Measurements from ENCODE around the gene DHRS2. TPM values are rescaled to one million over a fixed set of nuclear protein-coding genes. Genes with fewer than 3 reads are reported as not detected.

Gene DHRS2
- total and polyA plus RNA-seq, 2 of the 4 experiments (the other 2 are of a cell fraction), result 0.12 to 0.18 TPM

GRCh38 chr14:23600806-23601205, 35.4 kb upstream of the DHRS2 start:
- no peak overlapping the region for H2BK5ac ChIP-seq (ENCODE audit: low read depth, low read length, poor library complexity, severe bottlenecking)
- no peak overlapping the region for H4K8ac ChIP-seq (ENCODE audit: low read depth in 2 of 2, low read length in 2 of 2)
- H4K5ac ChIP-seq (ENCODE audit: low read depth, low read length), result no peak overlapping the region
- CTCF ChIA-PET, result interaction anchor here (1.6 kb wide), 1 partner anchor 12 kb away, joined by 5 read pairs; no protein-coding TSS in a partner anchor
- H3K18ac ChIP-seq (ENCODE audit: low read depth, low read length), result no peak overlapping the region
- no peaks in the 10 kb centered on the region for H3K27me3 ChIP-seq (ENCODE audit: control insufficient read depth, insufficient read depth, low read length)
- no TSS peak for BruUV-seq (replicated peaks)
- H3K4me2 ChIP-seq (ENCODE audit: low read depth, low read length), result no peak overlapping the region
- no peak overlapping the region for H3K27ac ChIP-seq (ENCODE audit: insufficient read depth, low read length)
- H4K20me1 ChIP-seq (ENCODE audit: insufficient read depth, low read length), result no peaks in the 10 kb centered on the region
- no peak overlapping the region for H2BK20ac ChIP-seq (ENCODE audit: low read depth, low read length)
- H2AK5ac ChIP-seq (ENCODE audit: low read depth, low read length), result no peak overlapping the region
- H3K9ac ChIP-seq (ENCODE audit: low read depth, low read length), result no peak overlapping the region
- no peaks in the 10 kb centered on the region for H3K4me1 ChIP-seq (ENCODE audit: control insufficient read depth, insufficient read depth, low read length)
- H3K36me3 ChIP-seq (ENCODE audit: control insufficient read depth, insufficient read depth, low read length), result no peaks in the 10 kb centered on the region
- H2BK120ac ChIP-seq (ENCODE audit: low read depth, low read length), result no peak overlapping the region
- no peak overlapping the region for H3K4me3 ChIP-seq (ENCODE audit: insufficient read depth, low read depth, low read length)
- no peaks in the 10 kb centered on the region for H3K9me3 ChIP-seq (ENCODE audit: control insufficient read depth, insufficient read depth, low read length)
- H2AFZ ChIP-seq (replicated peaks; ENCODE audit: low read length, poor library complexity), result no peak overlapping the region
- no peaks in the 10 kb centered on the region for H3K79me1 ChIP-seq (ENCODE audit: low read depth in 1 of 2, low read length in 2 of 2)
- no peaks in the 10 kb centered on the region for H3K9me1 ChIP-seq (ENCODE audit: insufficient read depth, low read length)
- POLR2A ChIA-PET (ENCODE audit: unreplicated experiment), result no interaction called here
- no peak for TF ChIP-seq BHLHE40 (IDR thresholded peaks at IDR 0.05; ENCODE audit: low read depth, low read length)
- TF ChIP-seq MAZ (IDR thresholded peaks at IDR 0.05; ENCODE audit: borderline replicate concordance, low read depth, low read length), result no peak
- TF ChIP-seq CHD1 (IDR thresholded peaks at IDR 0.05; ENCODE audit: low read depth, low read length), result no peak
- no peak for TF ChIP-seq MAFK (IDR thresholded peaks at IDR 0.05; ENCODE audit: low read depth, low read length)
- no peak for TF ChIP-seq CTCF (conservative IDR thresholded peaks at IDR 0.05; ENCODE audit: low read depth, low read length)
- TF ChIP-seq FOS (IDR thresholded peaks at IDR 0.05; ENCODE audit: low read depth, low read length), result no peak
- no peak for TF ChIP-seq RAD21 (IDR thresholded peaks at IDR 0.05; ENCODE audit: low read length)
- no peak for TF ChIP-seq NFE2L2 (IDR thresholded peaks at IDR 0.05; ENCODE audit: low read depth, low read length)
- no peak for TF ChIP-seq RFX5 (IDR thresholded peaks at IDR 0.05; ENCODE audit: low read depth, low read length)
- TF ChIP-seq MXI1 (IDR thresholded peaks at IDR 0.05; ENCODE audit: borderline replicate concordance, low read depth, low read length), result no peak
- TF ChIP-seq ELK1 (IDR thresholded peaks at IDR 0.05; ENCODE audit: borderline replicate concordance, low read depth, low read length), result no peak
- TF ChIP-seq CEBPB (IDR thresholded peaks at IDR 0.05; ENCODE audit: low read depth, low read length), result no peak
- TF ChIP-seq RCOR1 (IDR thresholded peaks at IDR 0.05; ENCODE audit: insufficient replicate concordance, low read length), result no peak
- TF ChIP-seq USF2 (IDR thresholded peaks at IDR 0.05; ENCODE audit: low read depth, low read length), result no peak
- TF ChIP-seq POLR2A (IDR thresholded peaks at IDR 0.05; ENCODE audit: low read depth, low read length), result no peak
- TF ChIP-seq SMC3 (IDR thresholded peaks at IDR 0.05; ENCODE audit: low read depth, low read length), result no peak
- in situ Hi-C loops (cut with MboI; ENCODE audit: low sequenced_read_pairs) (no loop called here), dilution Hi-C loops (cut with HindIII; ENCODE audit: low sequenced_read_pairs, unreplicated experiment) (no loop called here), intact Hi-C loops (cut with micrococcal nuclease) (no loop called here)
- no peak overlapping the region for H2BK15ac ChIP-seq (ENCODE audit: low read depth, low read length)
- DNase-seq (no peak), ATAC-seq (ENCODE audit: low read depth) (no peak)
- H3K4ac ChIP-seq (ENCODE audit: low read depth, low read length), result no peak overlapping the region
- H3K14ac ChIP-seq (replicated peaks; ENCODE audit: low read depth, low read length), result no peak overlapping the region
- H4K91ac ChIP-seq (ENCODE audit: insufficient read depth, low read depth, low read length), result no peak overlapping the region
- no CpG with 5 or more reads among the region's 1 CpG for WGBS, 2 experiments (ENCODE audit: extremely low coverage in 2 of 2, insufficient read length in 1 of 2)
- no peak overlapping the region for H2AK9ac ChIP-seq (replicated peaks; ENCODE audit: low read depth, low read length, poor library complexity)
- no peak overlapping the region for H3K23ac ChIP-seq (ENCODE audit: low read depth, low read length)
- no peak overlapping the region for H3K56ac ChIP-seq (ENCODE audit: extremely low read depth, insufficient read depth, low read length)
